K562 treated with DMSO at 1 percent for 4 hours (cell line): ENCODE results near the gene KCNT1. TPM values are rescaled to one million over a fixed set of nuclear protein-coding genes. Genes with fewer than 3 reads are reported as not detected.

Source experiments
- total RNA-seq: library from RNA; unstranded; fragments of 300-600 nt; gene quantifications from 2 replicates; pipeline ENCODE4 v1.2.3, GENCODE V29; 2022; ENCODE audit not compliant: insufficient read depth

Gene KCNT1
- not detected in 2 replicates for total RNA-seq

GRCh38 chr9:135701959-135702721 is at the start of gene KCNT1:
TSS of gene KCNT1 (plus strand) at chr9:135702185. CDS start at chr9:135702259, 74 bp downstream.

GRCh38 chr9:135662758-135663450 is 39.1 kb upstream of the KCNT1 start, which contains the start of gene LCN9:
TSS of gene LCN9 (plus strand) at chr9:135663309. CDS start at chr9:135663322, 13 bp downstream.

GRCh38 chr9:135699440-135699839 is 2.5 kb upstream of the KCNT1 start, which contains the start of gene SOHLH1:
TSS of gene SOHLH1 (minus strand) at chr9:135699481. CDS start at chr9:135699467, 14 bp downstream.

Other genes starting within 250 kb of the KCNT1 start
- gene PPP1R26, start 222.4 kb upstream of the KCNT1 start, total RNA-seq = 20.1 and 26.9 TPM in 2 replicates
- gene MRPS2, start 201.5 kb upstream of the KCNT1 start, total RNA-seq = 86.6 and 88.5 TPM in 2 replicates
- gene LCN1, start 180.7 kb upstream of the KCNT1 start, total RNA-seq = not detected in 2 replicates
- gene OBP2A, start 156.1 kb upstream of the KCNT1 start, total RNA-seq = not detected in 2 replicates
- not detected in 2 replicates for gene PAEP, start 140.4 kb upstream of the KCNT1 start, total RNA-seq
- gene GLT6D1, start 62.6 kb upstream of the KCNT1 start, total RNA-seq = not detected in 2 replicates
- not detected in 2 replicates for gene LCN9, start 38.9 kb upstream of the KCNT1 start, total RNA-seq
- gene SOHLH1, start 2.7 kb upstream of the KCNT1 start, total RNA-seq = not detected in 2 replicates
- 14.3 and 16.0 TPM in 2 replicates for gene CAMSAP1, start 205.4 kb downstream of the KCNT1 start, total RNA-seq